Thyroid gland (tissue), 4 donors: ENCODE measurements around the gene HOTAIR. TPM values are rescaled to one million over a fixed set of nuclear protein-coding genes. Genes with fewer than 3 reads are reported as not detected.

Source experiments
- DNase-seq, 2 donors: peaks; one replicate each; pipeline ENCODE4 v3.0.0-alpha.2; 2019
- H3K27ac ChIP-seq, 3 donors: fragments of 200-600 bp; sonication (generic); 1 replicate in 2 of 3; 2 replicates in 1 of 3; pipeline ENCODE4 v1.5.1; 2016 to 2019; ENCODE audit warnings: mild to moderate bottlenecking in 1 of 3, moderate library complexity in 1 of 3
- H3K27me3 ChIP-seq: fragments of 200-600 bp; sonication (generic); one replicate; pipeline ENCODE4 v1.5.1; 2019
- H3K36me3 ChIP-seq, 2 donors: fragments of 200-600 bp; sonication (generic); one replicate each; pipeline ENCODE4 v1.5.1; 2016 to 2019
- H3K4me1 ChIP-seq, 2 donors: fragments of 200-600 bp; sonication (generic); one replicate each; pipeline ENCODE4 v1.5.1; 2017 to 2019
- H3K4me3 ChIP-seq, 3 donors: fragments of 200-600 bp; sonication (generic); replicated peaks in 1 of 3; 1 replicate in 2 of 3; 2 replicates in 1 of 3; pipeline ENCODE4 v1.5.1; 2016; ENCODE audit warnings: mild to moderate bottlenecking in 1 of 3
- H3K9me3 ChIP-seq: fragments of 200-600 bp; sonication (generic); one replicate; pipeline ENCODE4 v1.5.1; 2017
- POLR2A ChIP-seq, 2 donors: fragments of 450-650 bp; IDR thresholded peaks; one replicate each; pipeline ENCODE4 v1.6.1; 2017; ENCODE audit warnings: antibody characterized with exemption in 2 of 2, mild to moderate bottlenecking in 2 of 2, moderate library complexity in 1 of 2
- WGBS, 2 donors: methylation state at CpG; one replicate each; pipeline ENCODE4 v1.1.5; 2017; 5-methylcytosine and 5-hydroxymethylcytosine counted together
- intact Hi-C: fragments of 100-400 bp; cut with DNase I; formaldehyde crosslinking; loops from one replicate; pipeline ENCODE4 v1.15.1; 2023
- total RNA-seq, 4 donors: library from RNA; depleted of rRNA; stranded (reverse); fragments of >200 nt; gene quantifications; one replicate each; pipeline ENCODE4 v1.2.3, GENCODE V29; 2016
- TF ChIP-seq, protein P1 (sequence below), 6 experiments: fragments of 200-600 bp in 3 of 6; fragments of 450-650 bp in 3 of 6; sonication (generic) in 3 of 6; IDR thresholded peaks; one replicate each; pipeline ENCODE4 v1.5.1; 2016 to 2019; ENCODE audit warnings: antibody characterized with exemption in 6 of 6, mild to moderate bottlenecking in 2 of 6, inconsistent platforms in 1 of 6, moderate library complexity in 1 of 6

HOTAIR gene
- total RNA-seq, 4 donors from 2014 or later, result not detected

DNA sequence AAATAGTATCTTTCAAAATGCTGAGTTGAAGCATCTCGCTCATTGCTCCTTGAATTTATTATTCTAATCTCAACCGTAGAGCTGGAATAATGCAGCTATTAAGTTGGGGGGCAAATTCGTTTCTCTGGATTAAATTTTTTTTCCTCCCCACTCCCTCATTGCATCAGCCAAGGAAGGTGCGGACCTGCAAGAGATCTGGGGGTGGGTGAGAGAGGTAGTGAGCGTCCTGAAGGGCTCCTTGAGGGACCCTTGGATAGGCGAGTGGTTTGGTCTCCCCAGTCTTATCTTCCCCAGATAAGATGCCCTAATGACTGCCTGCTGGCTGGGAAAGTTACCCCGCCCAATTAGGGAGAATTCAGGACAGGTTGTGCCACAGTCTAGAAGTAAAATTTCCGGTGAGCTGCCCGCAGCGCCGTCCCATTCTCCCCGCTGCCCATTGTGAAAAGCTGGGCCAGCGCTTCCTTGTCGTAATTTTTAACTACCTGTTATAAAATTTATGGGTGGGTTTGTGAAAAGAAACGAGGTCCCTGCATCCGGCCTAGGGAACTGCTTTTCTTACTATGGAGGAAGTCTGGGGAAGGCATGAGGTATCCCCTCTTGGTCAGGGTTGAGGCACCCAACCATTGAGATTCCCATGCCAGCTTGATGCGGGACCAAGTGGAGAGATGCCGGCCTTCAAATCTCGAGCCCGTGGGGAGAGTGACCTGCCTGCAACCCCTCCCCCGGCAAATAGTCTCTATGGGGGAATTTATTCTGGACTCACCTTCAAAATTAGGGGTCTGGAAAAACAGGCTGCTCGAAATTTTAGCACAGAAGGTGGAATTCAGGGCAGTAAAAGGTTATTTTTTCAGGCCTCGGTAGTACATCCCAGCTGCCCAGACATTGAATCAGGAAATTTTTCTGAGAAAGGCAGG, 40.5 kb upstream of the HOTAIR start:
- DNase-seq, result no peak
- no peaks in the 10 kb centered on the region for H3K36me3 ChIP-seq
- H3K27me3 ChIP-seq, result peaks cover 74% of the 10 kb centered on the region
- no peak for TF ChIP-seq POLR2A (IDR thresholded peaks at IDR 0.05)
- TF ChIP-seq, protein P1, sequence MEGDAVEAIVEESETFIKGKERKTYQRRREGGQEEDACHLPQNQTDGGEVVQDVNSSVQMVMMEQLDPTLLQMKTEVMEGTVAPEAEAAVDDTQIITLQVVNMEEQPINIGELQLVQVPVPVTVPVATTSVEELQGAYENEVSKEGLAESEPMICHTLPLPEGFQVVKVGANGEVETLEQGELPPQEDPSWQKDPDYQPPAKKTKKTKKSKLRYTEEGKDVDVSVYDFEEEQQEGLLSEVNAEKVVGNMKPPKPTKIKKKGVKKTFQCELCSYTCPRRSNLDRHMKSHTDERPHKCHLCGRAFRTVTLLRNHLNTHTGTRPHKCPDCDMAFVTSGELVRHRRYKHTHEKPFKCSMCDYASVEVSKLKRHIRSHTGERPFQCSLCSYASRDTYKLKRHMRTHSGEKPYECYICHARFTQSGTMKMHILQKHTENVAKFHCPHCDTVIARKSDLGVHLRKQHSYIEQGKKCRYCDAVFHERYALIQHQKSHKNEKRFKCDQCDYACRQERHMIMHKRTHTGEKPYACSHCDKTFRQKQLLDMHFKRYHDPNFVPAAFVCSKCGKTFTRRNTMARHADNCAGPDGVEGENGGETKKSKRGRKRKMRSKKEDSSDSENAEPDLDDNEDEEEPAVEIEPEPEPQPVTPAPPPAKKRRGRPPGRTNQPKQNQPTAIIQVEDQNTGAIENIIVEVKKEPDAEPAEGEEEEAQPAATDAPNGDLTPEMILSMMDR (IDR thresholded peaks at IDR 0.05), result no peak
- no peak overlapping the region for H3K27ac ChIP-seq
- WGBS, 2 donors, result 13 to 19% methylated on average over 23 of the region's 23 CpGs
- no peak overlapping the region for H3K4me3 ChIP-seq
- H3K9me3 ChIP-seq, result no peaks in the 10 kb centered on the region
- H3K4me1 ChIP-seq, result peaks cover 6 to 31% of the 10 kb centered on the region in 2 donors
- intact Hi-C loops, result no loop called here

DNA sequence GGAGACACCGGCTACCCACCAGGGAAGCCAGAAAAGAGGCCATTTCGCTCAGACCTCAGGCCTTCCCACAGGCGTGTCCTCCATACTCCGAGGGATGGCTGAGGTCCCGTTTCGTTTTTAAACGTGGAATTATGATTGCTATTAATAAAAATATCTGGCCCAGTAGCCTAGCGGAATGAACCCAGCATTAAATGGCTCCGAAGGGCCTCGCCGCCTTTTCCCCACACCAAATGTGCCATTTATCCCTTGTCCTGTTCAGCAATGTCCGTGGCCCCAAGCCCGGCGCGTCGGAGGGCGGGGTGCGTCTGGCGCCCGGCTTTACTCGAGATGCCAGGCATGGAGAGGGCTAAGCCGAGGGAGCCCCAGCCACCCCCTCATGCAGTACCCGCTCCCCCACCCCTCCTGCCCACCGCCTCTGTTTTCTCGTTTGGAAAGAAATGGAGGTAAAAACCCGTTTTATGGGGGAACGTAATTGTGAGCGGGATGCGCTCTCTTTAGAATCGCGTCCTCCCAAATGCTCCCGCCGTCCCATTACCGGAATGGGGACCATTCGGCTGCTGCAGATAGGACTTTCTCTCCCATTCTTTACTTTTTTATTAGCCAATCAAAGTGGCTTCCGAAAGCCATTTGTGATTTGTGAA, 39.7 kb upstream of the HOTAIR start:
- no peak for TF ChIP-seq POLR2A (IDR thresholded peaks at IDR 0.05)
- TF ChIP-seq, protein P1 (IDR thresholded peaks at IDR 0.05), result no peak
- H3K4me3 ChIP-seq, result no peak overlapping the region
- peaks cover 6 to 26% of the 10 kb centered on the region in 2 donors for H3K4me1 ChIP-seq
- H3K27ac ChIP-seq, result no peak overlapping the region
- 10 to 18% methylated on average over 36 of the region's 36 CpGs for WGBS, 2 donors
- intact Hi-C loops, result no loop called here
- peaks cover 73% of the 10 kb centered on the region for H3K27me3 ChIP-seq
- no peaks in the 10 kb centered on the region for H3K36me3 ChIP-seq
- no peaks in the 10 kb centered on the region for H3K9me3 ChIP-seq
- DNase-seq, result no peak

DNA sequence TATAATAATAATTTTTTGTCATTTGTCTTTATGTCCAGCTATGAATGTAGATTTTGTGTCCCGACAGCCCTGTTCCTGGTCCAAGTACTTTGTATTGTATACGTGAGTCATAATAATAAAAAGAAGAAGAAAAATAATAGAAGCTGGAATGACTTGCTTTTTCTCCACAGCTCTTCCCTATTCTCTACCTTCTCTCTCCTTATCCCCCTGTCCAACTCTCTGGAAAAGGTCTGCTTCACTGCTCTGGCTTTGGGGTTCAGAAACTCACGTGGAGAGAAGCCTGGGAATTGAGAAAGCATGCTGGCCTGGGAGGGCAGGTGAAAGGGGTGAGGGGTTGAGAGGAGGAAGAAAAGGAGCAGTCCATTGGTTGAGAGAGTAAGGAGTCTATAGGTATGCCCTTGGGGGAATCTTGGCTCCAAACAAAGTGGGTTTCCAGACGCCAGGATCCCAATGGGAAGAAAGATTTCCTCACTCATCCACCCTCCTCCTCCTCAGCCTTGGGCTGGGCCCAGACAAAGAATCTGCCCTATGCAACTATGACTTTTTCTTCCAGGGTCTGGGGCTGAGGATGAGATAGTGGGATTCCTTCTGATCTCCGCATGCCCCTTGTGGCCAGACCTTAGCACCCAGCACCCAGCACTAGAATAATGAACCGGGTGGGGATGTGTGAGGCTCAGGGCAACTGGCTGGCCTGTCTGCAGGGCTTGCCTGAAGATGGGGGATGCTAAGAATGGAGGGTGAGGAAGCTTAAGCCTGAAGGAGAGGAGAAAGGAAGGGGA, 38.1 kb upstream of the HOTAIR start:
- Histone ChIP-seq H3K27me3 (peaks cover 75% of the 10 kb centered on the region), H3K36me3 (no peaks in the 10 kb centered on the region), H3K27ac (no peak overlapping the region), H3K9me3 (no peaks in the 10 kb centered on the region), H3K4me1 (peaks cover 6 to 17% of the 10 kb centered on the region in 2 donors), H3K4me3 (no peak overlapping the region)
- TF ChIP-seq, protein P1 (IDR thresholded peaks at IDR 0.05), result no peak
- no peak for TF ChIP-seq POLR2A (IDR thresholded peaks at IDR 0.05)
- 15 to 23% methylated on average over 6 of the region's 6 CpGs for WGBS, 2 donors
- no peak for DNase-seq
- intact Hi-C loops, result no loop called here

DNA sequence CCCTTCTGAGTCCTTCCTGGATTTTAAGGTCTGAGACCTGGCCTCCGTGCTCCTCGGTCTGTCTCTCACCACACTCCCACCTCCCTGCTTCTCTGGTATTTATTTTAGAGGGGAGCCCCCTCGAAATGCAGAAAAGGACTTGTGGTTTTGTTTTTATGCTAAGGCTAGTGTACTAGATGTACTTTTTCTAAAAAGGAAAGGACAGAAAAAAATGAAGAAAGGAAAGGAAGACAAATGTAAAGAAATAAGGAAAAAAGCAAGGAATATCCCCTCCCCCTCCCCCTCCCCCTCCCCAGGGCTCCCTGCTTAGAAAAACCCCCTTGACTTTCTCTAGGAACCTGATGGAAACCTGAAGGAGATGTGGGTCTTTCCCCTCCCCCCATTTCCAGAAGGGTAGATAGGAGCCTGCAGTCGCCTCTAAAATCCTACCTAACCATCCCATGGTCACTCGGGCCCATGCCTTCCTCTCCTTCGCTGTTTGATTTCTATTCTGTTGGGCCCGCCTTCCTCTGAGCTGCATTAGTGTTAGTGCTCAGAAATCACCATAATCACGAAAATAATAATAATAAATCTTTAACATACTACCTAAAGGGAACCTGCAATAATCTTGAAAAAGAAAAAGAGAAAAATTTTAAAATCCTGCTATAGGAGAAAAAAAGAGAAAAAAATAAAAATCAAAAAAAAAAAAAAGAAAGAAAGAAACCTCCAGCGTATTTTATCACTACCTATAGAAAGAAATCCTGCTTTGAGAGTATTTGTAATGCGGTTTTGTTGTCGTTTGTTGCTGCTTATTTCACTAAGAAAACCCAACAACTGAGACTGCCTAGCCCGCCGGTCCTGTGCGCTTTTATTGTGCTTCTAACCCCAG, 37.1 kb upstream of the HOTAIR start:
- DNase-seq, result no peak
- Histone ChIP-seq H3K27ac (no peak overlapping the region), H3K9me3 (no peaks in the 10 kb centered on the region), H3K36me3 (no peaks in the 10 kb centered on the region), H3K4me1 (peaks cover 0 to 9% of the 10 kb centered on the region in 2 donors), H3K4me3 (no peak overlapping the region), H3K27me3 (peaks cover 69% of the 10 kb centered on the region)
- intact Hi-C loops, result no loop called here
- WGBS, 2 donors, result 18 to 29% methylated on average over 14 of the region's 14 CpGs
- TF ChIP-seq, protein P1 (IDR thresholded peaks at IDR 0.05), result no peak
- no peak for TF ChIP-seq POLR2A (IDR thresholded peaks at IDR 0.05)
